Activated gamma-delta T cell (primary cell): ENCODE measurements around the gene WBP11.
A peak's percentile ranks its signal among the peaks of the same experiment; 100 is the strongest.

Experiments used
- DNase-seq: peaks from one replicate; lab custom pipeline; 2025; lab: John Stamatoyannopoulos, UW

WBP11 gene

DNA sequence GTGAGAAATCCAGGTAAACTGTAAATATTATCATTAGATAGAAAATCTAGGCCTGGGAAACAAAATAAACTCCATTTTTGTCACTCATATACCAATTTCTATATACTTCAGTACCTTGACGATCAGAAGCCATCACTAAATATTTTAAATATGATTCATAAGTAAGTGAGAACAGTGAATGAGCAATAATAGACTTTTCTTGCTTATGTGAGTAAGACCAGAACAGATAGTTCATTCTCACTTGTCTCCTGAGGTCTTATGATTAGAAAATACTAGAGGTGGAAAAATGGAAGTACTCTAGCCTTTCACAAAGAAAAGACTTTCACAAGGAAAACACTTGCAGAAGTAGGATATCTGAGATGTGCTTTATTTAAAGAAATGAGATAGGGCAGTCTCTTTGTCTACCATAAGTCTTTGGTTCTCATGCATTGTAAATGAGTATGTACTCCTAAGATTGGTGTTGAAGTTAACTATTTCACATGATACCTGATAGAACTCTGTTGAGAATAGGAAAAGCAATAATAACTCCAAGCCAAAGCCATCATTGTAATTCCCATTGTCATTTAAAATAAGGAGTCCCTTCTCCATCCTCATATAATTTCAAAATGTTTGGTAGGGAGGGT is 20.8 kb upstream of the WBP11 start:
- DNase-seq = no peak

DNA sequence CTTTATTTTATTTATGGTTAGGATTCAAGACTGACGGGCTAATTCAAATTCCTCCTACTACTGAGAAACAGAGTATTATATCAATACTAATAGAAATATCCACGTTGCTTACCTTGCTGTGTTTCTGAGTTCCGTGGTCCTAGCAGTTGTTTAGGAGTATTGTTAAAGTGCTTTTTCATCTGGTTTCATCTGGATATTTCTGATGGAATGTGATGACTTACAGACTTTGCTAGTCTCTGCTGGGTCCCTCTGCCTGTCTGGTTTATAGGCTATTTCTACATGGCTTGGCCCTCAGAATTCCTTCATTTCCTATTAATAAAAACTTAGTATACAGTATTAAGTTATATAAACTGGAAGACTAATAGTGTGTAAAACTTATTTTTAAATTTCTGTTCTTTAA is 10.7 kb upstream of the WBP11 start, which contains the start of gene SMCO3:
Gene SMCO3, minus strand, starts transcription at position 169 of the 400 bp plus-strand sequence. CDS start 7,502 bp downstream, outside the sequence.
- no peak for DNase-seq

DNA sequence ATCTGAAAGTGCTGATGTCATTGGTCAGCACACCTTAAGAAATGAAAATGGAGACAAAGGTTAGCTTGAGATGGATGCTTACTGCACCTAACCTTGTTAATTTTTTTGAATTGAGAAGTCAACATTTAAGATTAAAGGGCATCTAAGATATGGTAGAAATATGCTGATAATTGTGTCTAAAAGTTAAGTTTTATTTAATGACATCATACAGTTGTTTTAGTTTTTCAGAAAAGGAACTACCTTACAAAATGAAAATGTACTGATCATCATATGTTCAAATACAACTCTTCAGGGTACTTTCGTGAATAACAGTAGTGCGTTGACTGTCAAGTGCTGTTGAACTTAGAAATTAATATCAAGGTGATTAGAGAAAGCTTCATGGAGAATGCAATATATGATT is 8.2 kb upstream of the WBP11 start:
- DNase-seq = no peak

DNA sequence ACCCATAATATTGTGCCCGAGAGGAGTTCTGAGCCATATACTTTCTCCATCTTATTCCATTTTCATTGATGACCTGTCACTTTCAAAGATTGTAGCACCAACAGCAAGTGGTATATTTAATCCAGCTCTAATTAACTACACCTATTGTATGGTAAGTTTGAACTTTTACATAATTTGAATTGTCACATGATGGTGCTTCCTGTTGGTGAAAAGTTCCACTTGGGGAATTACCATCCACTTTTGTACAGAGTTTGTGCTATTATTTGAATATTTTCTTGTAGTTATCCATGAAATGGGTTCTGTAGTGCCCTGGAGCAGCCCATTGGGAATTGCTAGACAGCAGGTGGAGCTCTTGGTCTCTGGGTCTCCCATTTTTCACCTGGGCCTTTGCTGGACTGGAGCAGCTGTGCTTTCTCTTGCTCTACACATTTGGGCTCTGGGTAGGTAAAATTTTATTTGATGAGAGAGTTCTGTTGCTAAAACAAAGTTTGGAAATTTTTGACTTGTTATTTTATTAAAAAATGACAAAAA is 7.7 kb upstream of the WBP11 start:
- DNase-seq = no peak

DNA sequence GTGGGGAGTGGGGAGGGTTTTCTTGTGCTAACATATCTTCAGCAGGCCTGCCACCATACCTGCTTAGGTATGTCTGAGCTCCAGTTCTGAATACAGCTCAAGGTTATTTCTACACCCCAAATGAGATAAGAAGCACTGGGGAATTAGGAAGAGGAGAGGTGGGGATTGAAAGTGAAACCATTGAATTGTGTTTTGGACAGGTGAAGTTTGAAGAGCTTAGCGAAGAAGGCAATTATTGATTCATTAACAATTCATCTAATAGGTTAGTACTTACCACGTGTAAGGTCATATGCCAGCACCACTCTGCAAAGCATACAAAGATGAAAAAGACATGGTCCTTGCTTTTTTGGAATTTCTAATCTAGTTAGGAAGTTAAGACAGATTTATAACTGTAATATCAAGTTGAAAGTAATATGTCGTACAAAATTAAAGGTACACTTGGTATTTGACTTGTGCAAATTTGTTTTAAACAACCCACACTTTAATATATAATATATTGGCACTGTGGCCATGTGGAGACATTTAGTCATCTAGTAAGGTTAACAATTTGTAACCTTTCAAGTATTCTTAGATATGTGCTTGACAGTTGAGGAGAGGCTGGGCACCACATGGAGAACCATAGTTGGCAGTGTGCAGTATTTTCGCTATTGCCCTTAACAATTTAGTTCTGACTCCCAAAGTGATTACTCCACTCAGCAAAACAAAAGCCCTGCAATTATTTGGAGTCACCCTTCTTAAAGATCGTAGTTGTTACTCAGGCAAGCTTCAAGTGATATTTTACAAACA is 7.1 kb upstream of the WBP11 start:
- DNase-seq = no peak

DNA sequence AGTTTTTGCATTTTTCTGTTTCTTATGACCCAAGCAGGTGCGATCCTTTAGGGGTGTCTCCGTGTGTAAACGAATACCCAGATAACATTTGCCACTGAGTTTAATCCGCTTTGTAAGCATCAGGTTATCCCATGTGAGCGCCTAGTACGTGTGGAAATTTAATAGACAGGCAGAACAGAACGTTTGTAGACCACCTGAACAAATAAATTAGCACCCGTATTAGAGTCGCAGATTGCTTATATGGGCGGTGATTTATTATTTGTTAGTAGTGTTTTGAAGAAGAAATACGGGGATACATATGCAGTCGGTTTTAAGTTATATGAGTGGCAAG is 517 bp upstream of the WBP11 start:
- no peak for DNase-seq

DNA sequence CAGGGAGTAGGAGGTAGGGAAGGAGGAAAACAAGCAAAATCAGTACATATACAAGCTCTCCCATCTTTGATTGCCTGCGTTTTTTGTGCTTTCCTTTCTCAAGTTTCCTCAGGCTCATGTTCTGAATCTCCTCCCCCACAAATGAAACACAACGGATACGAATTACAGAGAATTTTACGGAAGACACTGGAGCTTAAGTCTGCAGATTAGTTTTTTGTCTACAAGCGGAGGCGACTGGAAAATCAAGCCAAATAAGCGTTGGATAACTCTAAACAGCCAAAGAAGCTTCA is 612 bp downstream of the WBP11 start:
- DNase-seq = no peak

DNA sequence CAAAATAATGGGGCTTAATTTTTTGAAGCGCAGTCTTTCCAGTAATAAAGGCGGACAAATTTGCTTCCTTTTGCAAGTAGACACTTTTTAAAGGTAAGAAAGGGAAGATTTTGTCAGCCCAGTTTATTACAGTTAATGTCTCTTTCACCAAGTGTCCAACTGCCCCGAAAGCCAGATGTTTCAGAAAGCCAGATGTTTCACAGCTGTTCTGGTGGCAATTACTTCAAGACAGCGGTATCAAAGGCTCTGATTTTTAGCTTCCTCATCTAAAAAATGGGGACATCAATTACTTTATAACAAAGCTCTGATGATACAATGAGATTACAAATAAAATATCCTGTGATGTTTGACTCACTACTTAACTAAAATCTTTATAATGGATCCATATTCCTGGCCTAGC is 1.0 kb downstream of the WBP11 start:
- DNase-seq = no peak

DNA sequence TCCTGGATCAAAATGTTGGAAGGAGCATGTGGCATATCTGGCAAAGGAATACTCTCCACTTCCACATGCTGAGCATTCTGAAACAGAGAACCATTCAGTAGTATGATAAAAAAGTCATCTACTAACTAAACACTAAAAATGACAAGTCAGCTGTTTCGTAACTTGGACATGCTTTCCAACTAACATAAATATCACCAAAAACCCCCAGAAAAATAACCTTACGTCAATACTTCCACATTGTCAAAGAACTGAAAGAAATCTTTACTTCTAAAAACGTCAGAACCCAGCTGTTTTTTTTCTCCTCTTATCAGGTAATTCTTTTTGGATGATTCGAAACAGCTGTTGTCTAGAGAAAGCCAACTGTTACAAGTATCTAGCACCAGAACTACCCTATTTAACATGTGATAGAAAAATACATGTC is 8.2 kb downstream of the WBP11 start:
- DNase-seq = no peak

DNA sequence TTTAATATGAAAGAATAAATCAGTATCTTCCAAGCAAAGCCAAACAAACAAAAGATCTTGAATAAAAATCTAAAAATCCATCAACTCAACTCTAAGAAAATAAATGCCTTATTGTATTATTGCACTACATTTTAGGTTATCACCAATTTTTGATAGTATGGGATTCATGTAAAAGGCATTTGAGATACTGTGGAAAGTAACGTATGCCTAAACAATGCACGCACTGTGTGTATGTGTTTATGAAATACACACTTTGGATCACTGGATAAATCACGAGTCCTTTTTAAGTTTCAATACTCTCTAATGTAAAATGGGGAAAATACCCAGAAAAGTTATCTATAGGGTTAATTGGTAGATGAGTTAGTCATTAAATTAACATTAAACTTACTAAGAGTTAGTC is 17.7 kb downstream of the WBP11 start:
- DNase-seq = no peak

DNA sequence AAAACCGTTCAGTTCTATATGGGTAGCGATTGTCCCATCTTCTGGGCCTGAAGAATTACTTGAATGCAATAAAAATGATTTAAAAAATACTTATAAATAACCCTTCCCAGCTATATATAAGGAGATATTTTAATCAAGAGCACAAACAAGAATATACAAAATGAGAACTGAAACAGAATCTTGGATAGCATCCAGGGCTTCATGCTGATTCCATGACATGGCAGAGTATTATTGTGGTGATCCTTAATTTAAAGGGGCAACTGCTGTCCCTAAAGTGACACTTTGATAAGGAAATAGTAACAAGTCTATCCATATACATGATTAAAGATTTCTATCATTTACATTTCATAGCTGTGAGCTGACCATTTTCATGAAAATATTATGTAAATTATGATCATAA is 18.8 kb downstream of the WBP11 start:
- no peak for DNase-seq

DNA sequence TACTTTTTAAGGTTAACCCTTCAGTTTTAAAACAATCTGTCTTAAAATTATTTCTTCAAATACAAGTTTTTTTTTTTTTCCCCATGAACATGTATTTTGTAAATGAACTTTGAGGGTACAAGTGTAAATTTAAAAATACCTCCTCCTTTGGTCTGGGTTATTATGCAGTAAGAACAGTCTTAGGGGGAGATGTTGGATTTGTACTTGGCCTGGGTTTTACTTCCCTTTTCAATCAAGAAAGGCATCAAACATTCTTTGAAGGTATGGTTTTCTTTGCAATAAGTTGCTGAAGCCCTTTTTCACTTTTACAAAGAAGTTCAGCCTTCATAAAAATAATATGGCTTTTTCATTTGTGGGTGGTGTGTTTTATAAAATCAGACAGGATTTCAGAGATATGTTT is 20.5 kb downstream of the WBP11 start:
- DNase-seq = no peak

DNA sequence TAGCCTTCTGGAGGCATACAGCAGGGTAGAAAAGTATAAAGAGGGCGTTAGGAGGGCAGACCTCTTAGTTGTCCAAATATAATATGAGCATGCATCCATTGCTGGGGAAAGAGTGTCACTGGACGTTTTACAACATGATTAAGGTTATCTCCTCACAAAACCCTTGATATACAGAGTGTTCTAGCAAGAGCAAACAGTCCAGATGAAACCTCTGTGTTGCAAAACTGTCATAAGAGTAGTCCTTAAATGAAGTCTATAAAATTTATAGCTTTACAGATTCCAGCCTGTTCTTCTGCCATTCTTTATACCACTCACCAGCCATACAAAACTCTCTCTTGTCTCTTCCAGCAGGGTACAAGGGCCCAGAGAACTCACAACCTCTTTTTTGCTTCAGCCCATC is 21.7 kb downstream of the WBP11 start:
- no peak for DNase-seq

DNA sequence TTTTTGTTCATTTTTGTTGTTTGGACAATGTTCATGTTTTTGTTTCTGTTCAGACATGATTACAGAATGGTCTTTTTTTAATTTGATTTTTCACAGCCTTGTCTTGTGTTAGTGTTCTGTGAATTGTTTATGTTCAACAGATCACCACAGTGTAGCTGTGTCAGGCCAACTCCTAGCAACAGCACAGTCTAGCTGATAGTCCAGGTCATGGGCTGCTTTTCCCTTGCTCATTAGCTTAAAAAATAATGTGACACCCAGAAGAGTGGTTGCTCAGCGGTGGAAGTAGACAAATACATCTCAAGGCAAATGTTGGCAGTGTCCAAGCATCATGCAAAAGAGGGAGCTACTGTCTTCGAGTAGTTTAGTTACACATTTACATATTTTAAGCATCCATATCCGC is 22.4 kb downstream of the WBP11 start:
- DNase-seq = no peak

DNA sequence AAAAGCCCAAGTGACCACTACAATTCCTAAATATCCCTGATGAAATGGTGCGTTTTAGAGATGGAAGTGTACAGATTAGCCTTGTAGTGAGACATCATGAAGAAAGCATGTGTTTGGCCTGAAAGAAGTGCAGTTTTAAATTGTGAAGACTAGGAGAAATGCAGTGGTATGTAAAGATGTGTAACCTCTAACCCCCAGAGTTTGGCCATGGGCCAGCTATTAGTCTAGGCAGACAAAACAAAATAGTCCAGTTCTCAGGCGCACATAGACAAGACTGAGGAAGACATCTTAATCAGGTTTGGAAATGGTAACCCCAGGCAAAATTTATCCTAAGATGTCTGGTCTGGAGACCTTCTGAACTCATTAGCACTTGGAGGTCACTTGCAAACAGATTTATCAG is 23.4 kb downstream of the WBP11 start:
- DNase-seq = no peak

DNA sequence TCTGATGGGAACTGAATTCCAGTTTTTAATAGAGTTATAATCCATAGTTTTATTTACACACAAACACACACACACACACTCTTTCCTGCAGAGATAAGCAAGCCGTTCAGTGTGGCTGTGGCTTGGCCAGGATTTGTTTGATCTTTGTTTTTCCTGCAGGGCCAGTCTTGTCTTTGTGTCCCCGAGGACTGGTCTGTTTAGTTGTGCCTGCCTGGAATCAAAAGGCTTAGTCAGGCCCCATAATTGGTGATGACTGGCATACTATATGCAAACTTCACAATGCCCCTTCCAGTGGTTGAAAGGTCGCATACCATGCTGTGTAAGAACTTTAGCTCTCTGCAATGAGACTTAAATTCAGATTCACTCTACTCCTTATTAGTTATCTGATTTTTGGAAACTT is 26.0 kb downstream of the WBP11 start:
- no peak for DNase-seq

DNA sequence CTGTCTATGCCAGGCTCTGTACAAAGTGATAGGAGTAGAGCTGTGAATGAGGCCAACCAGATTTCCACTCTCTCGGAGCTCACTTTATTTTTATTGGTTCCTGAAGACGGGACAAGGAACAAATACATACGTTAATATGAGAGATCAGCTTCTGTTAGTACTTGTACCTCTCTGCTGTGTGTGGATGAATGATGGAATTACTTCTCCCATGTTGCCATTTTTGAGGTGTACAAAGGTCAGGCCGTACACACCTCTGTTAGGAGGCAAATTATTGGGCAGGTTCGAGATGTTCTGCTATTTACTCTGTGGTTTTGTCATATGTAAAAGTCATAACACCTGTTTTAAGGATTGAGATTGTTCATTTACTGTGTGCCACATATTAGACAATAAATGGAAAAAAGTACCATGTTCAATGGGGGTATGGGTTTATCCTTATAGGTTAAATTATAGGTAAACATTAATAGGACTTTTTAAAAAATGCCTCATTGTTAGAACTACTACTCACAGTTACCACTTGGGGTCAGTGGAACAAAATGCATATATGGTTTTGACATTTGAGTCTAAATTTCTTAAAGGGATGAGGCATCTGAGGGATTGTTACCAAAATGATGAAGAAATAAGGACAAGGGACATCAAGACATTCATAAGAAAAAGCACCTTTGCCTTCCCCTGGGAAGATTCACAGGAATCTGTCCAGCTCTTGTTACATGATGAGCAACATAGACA is 26.9 kb downstream of the WBP11 start:
- no peak for DNase-seq

DNA sequence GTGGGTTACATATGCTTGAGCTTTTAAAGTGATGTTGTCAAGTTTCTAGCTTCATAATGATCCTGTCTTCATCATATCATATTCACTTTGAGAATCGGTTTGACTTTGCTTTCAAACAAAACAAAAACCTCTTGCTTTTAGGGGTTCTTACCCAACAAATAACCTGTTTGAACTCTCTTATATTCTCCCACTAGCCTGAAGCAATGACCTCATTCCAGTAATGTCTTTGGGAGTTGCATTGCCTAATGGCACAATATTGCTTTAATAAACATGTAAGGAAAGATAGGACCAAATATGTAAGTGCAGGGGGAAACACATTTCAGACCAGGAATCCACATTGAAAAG is 27.7 kb downstream of the WBP11 start:
- no peak for DNase-seq

DNA sequence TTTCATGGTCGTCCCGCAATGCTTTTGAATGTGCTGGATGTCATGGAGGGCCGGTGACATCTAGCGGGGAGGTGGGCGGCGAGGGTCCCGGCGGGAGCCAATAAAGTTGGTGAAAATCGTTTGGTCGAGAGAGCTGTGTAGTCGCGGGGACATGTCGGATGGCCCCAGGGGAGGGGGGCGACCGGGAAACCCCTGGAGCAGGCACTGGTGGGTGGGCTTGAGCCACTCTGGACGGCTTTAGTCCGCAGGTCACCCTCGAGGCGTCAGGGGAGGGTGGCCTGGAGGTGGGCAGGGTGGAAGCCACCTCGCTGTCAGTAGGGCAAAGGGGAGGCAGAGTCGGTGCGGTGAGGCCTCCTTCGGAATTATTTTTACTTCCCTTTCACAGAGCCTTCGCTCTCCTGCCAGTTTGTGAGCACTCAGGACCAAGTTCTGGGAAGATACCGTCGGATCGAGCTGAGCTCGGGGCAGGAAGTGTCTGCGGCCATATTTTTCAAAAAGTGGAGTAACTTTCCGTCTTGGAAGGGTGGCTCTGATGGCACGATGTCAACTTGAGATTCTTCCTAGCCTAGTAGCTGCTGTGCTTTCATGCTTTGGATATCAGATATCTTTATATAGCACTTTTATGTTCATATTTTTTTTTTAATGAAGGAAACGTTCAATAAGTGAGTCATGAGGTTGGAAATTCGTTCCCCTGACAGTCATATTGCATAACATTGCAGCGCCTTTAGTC is 28.2 kb downstream of the WBP11 start:
- peak; percentile 11 for DNase-seq

DNA sequence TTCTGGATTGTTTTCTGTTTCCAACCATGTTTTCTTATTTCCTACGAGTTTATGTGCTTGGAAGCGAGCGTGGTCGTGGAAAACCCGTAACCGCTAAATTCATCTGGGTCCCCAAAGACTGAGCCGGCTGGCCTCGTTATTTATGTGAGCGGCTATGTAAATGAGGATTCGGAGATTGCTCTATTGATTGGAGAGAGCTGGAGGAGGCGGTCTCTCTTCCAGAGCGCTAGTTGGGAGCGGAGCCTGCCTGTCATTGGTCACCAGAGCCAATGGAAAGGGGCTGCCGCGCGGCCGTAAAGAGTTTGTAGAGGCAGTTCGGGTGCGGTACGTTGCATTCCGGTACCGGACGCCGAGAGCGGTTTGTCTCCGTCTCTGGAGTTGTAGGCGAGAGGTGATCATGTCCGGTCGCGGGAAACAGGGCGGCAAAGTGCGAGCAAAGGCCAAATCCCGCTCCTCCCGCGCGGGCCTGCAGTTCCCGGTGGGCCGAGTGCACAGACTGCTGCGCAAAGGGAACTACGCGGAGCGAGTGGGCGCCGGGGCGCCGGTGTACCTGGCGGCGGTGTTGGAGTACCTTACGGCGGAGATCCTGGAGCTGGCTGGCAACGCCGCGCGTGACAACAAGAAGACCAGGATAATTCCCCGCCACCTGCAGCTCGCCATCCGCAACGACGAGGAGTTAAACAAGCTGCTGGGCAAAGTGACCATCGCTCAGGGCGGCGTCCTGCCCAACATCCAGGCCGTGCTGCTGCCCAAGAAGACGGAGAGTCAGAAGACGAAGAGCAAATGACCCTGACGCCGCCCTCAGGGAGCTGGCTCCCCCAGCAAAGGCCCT is 29.0 kb downstream of the WBP11 start:
- DNase-seq = peak; percentile 71

DNA sequence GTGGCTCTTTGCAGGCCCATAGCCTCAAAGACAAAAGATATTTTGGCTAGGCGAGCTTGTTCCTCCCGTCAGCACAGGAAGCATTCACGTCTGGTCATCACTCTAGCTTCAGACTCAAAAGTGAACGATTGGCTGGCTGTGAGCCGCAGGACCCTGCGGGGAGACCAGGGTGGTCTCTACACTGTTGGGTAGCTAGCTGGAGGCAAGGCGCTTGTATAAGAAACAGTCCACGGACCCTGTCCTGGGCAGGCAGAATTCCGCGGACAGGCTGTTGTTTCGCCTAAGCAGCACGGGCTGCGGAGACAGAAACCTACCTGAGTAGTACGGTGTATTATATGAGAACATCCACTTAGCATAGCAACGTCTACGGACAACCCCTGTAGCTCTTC is 29.6 kb downstream of the WBP11 start:
- DNase-seq = no peak

DNA sequence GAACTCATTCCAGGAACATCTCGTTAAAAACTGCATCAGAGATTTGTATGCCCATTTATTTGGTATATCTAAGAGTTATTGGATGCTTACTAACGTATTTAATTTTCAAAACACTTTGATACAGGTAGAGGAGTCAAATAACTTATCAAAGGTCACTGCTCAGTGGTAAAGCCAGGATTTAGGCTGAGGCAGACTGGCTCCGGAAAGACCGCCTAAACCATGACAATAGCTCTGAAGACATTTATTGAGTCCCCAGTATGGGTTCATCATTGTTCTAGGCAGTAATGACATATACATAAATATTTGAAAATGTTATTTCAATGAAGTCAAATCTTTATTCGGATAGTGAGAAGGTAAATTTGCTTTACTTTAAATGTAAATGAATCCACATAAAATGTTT is 30.3 kb downstream of the WBP11 start:
- no peak for DNase-seq
